ENCODE results near the gene ATP13A4. TPM values are rescaled to one million over a fixed set of nuclear protein-coding genes. Genes with fewer than 3 reads are reported as not detected.

The ATP13A4 gene
- total RNA-seq, 1 experiment from 2014 or later = 0.22 TPM

GRCh38 chr3:193510154-193510553, 44.5 kb downstream of the ATP13A4 start:
- ChIA-PET POLR2A (ENCODE audit: unreplicated experiment) (no interaction called here), CTCF (no interaction called here)
- no peak for TF ChIP-seq CTCF (conservative IDR thresholded peaks at IDR 0.05)
- TF ChIP-seq EZH2 (IDR thresholded peaks at IDR 0.05; ENCODE audit: low read depth) = no peak
- no TSS peak for BruUV-seq (replicated peaks)
- intact Hi-C loops (cut with micrococcal nuclease; ENCODE audit: unreplicated experiment) = no loop called here
- H3K4me1 ChIP-seq (replicated peaks; ENCODE audit: insufficient read depth) = no peaks in the 10 kb centered on the region
- peaks cover 83% of the 10 kb centered on the region for H3K27me3 ChIP-seq (ENCODE audit: insufficient read depth, low read depth)
- no peaks in the 10 kb centered on the region for H4K20me1 ChIP-seq (ENCODE audit: insufficient read depth)
- H3K79me2 ChIP-seq (ENCODE audit: low read depth) = no peaks in the 10 kb centered on the region
- H2AFZ ChIP-seq = no peak overlapping the region
- no peak overlapping the region for H3K4me2 ChIP-seq
- no peak for DNase-seq
- no peak overlapping the region for H3K4me3 ChIP-seq
- no peaks in the 10 kb centered on the region for H3K36me3 ChIP-seq (ENCODE audit: low read depth)
- no peaks in the 10 kb centered on the region for H3K9me2 ChIP-seq (ENCODE audit: insufficient read depth)
- H3K27ac ChIP-seq = no peak overlapping the region
- H3K9me3 ChIP-seq (ENCODE audit: insufficient read depth, low read depth) = no peaks in the 10 kb centered on the region
- H3F3A ChIP-seq (ENCODE audit: insufficient read depth, low read depth) = no peaks in the 10 kb centered on the region

DNA sequence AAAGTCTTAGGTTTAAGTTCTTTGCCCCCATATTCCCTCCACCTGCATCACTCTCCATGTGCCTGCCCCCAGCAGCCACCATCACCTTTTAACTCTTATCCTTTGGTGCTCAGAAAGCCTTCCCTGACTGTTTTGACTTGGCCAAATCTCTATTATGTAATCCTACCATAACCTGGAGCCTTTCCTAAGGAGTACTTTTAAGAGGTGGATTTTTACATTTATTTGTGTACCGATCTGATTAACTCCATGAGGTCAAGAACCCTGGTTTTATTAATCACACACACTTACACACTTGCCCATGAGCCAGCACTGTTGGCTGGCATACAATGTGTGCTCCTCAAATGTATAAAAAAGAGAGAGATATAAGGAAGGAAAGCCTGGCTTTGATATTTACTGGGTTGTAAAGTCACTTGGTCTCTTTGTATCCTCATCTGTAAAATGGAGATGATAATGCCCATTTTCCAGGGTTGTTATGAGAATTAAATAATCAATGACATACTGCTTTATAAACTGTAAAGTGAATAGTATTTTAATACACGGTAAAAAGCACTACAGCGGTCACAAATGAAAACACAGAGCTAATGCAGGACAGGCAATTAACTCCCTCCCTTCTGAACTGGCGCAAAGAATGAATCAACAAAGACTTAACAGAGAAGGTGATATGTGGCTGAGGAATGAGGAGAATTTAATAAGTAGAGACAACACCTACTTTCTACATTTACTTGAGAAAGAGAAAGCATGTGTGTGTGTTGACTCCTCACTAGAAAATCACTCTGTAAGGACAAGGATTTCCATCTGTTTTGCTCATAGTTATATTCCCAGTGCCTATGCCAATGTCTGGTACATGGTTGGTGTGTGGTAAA, 45.4 kb downstream of the ATP13A4 start:
- Histone ChIP-seq H3K27me3 (ENCODE audit: insufficient read depth, low read depth) (peaks cover 76% of the 10 kb centered on the region), H3K4me1 (replicated peaks; ENCODE audit: insufficient read depth) (no peaks in the 10 kb centered on the region), H3K9me2 (ENCODE audit: insufficient read depth) (no peaks in the 10 kb centered on the region), H3K36me3 (ENCODE audit: low read depth) (no peaks in the 10 kb centered on the region), H3F3A (ENCODE audit: insufficient read depth, low read depth) (no peaks in the 10 kb centered on the region), H3K9me3 (ENCODE audit: insufficient read depth, low read depth) (no peaks in the 10 kb centered on the region), H2AFZ (no peak overlapping the region), H3K4me2 (no peak overlapping the region), H3K79me2 (ENCODE audit: low read depth) (no peaks in the 10 kb centered on the region), H3K4me3 (no peak overlapping the region), H3K27ac (no peak overlapping the region), H4K20me1 (ENCODE audit: insufficient read depth) (no peaks in the 10 kb centered on the region)
- BruUV-seq (replicated peaks) = no TSS peak
- ChIA-PET POLR2A (ENCODE audit: unreplicated experiment) (no interaction called here), CTCF (no interaction called here)
- DNase-seq = no peak
- TF ChIP-seq CTCF (conservative IDR thresholded peaks at IDR 0.05) (no peak), EZH2 (IDR thresholded peaks at IDR 0.05; ENCODE audit: low read depth) (no peak)
- intact Hi-C loops (cut with micrococcal nuclease; ENCODE audit: unreplicated experiment) = no loop called here

DNA sequence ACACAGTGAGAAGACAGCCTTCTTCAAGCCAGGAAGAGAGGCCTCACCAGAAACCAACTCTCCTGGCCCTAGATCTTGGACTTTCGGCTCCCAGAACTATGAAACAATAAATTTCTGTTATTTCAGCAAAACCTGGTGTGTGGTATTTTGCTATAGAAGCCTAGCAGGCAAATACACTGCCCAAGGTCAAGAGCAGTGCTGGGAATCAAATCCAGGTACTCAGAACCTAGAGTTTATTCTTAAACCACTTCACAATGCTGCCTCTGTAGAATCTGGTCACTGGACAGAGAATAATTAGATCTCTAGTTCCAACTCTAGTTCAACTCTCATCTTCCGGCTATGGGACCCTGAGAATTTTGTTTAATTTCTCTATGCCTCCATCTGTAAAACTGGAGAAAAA, 46.6 kb downstream of the ATP13A4 start:
- Histone ChIP-seq H3K27ac (no peak overlapping the region), H3K4me2 (no peak overlapping the region), H3K4me3 (no peak overlapping the region), H3K27me3 (ENCODE audit: insufficient read depth, low read depth) (peaks cover 65% of the 10 kb centered on the region), H3K4me1 (replicated peaks; ENCODE audit: insufficient read depth) (no peaks in the 10 kb centered on the region), H3K36me3 (ENCODE audit: low read depth) (no peaks in the 10 kb centered on the region), H3K9me3 (ENCODE audit: insufficient read depth, low read depth) (no peaks in the 10 kb centered on the region), H3K9me2 (ENCODE audit: insufficient read depth) (no peaks in the 10 kb centered on the region), H2AFZ (no peak overlapping the region), H4K20me1 (ENCODE audit: insufficient read depth) (no peaks in the 10 kb centered on the region), H3F3A (ENCODE audit: insufficient read depth, low read depth) (no peaks in the 10 kb centered on the region), H3K79me2 (ENCODE audit: low read depth) (no peaks in the 10 kb centered on the region)
- DNase-seq = no peak
- TF ChIP-seq EZH2 (IDR thresholded peaks at IDR 0.05; ENCODE audit: low read depth) (no peak), CTCF (conservative IDR thresholded peaks at IDR 0.05) (no peak)
- intact Hi-C loops (cut with micrococcal nuclease; ENCODE audit: unreplicated experiment) = no loop called here
- POLR2A ChIA-PET (ENCODE audit: unreplicated experiment) = no interaction called here
- CTCF ChIA-PET = no interaction called here
- BruUV-seq (replicated peaks) = no TSS peak

All from PC-9 (cell line).